Astrocyte of the cerebellum (primary cell): ENCODE results near the gene CXCL5.

Source experiments
- DNase-seq: peaks from one replicate; pipeline ENCODE4 v3.0.0-alpha.2; 2011; ENCODE audit warnings: low read depth
- H3K4me3 ChIP-seq: 2 replicates; pipeline ENCODE4 v1.5.1; 2011; ENCODE audit warnings: mild to moderate bottlenecking, low read depth, low read length, moderate library complexity
- CTCF ChIP-seq: IDR thresholded peaks from 2 replicates; pipeline ENCODE4 v1.5.1; 2012; ENCODE audit warnings: low read length, low read depth, moderate library complexity, mild to moderate bottlenecking; ENCODE audit errors: missing control alignments
- in situ Hi-C: cut with HindIII; loops from 2 replicates; pipeline ENCODE4 v1.10.0; 2017; ENCODE audit warnings: low sequenced_read_pairs

CXCL5 gene

GRCh38 chr4:74041418-74041817 is 42.9 kb upstream of the CXCL5 start:
- TF ChIP-seq CTCF = no peak
- H3K4me3 ChIP-seq = no peak overlapping the region
- DNase-seq = no peak
- in situ Hi-C loops = no loop called here

GRCh38 chr4:74039315-74039763 is 40.9 kb upstream of the CXCL5 start:
- DNase-seq = no peak
- peak overlapping the region; percentile 88 for H3K4me3 ChIP-seq
- TF ChIP-seq CTCF = no peak
- in situ Hi-C loops = no loop called here

GRCh38 chr4:74038425-74039314 is 40.2 kb upstream of the CXCL5 start, which contains the start of gene CXCL3:
TSS of gene CXCL3 (minus strand) at chr4:74038689. CDS start at chr4:74038611, 78 bp downstream.
- H3K4me3 ChIP-seq = peak within 1 kb of the TSS; percentile 88
- in situ Hi-C loops = no loop called here
- peak; percentile 21 for TF ChIP-seq CTCF
- no peak for DNase-seq

- peak overlapping the region; percentile 88 for H3K4me3 ChIP-seq
- no peak for DNase-seq
- no peak for TF ChIP-seq CTCF
- in situ Hi-C loops = no loop called here
These were observed 39.6 kb upstream of the CXCL5 start for GRCh38 chr4:74038086-74038424.

- peak overlapping the region; percentile 88 for H3K4me3 ChIP-seq
- in situ Hi-C loops = no loop called here
- no peak for TF ChIP-seq CTCF
- DNase-seq = no peak
These were observed 38.8 kb upstream of the CXCL5 start for GRCh38 chr4:74037076-74037955.

- in situ Hi-C loops = no loop called here
- no peak for TF ChIP-seq CTCF
- no peak overlapping the region for H3K4me3 ChIP-seq
- no peak for DNase-seq
These were observed 35.3 kb upstream of the CXCL5 start for GRCh38 chr4:74033739-74034138.
